ENCODE data around the gene KCNH8.
A peak's percentile ranks its signal among the peaks of the same experiment; 100 is the strongest.
"Not testable (repeated sequence)": the region's sequence is repeated elsewhere in the genome, so short reads cannot be mapped to it uniquely, and the experiment has no call there.

Gene KCNH8

DNA sequence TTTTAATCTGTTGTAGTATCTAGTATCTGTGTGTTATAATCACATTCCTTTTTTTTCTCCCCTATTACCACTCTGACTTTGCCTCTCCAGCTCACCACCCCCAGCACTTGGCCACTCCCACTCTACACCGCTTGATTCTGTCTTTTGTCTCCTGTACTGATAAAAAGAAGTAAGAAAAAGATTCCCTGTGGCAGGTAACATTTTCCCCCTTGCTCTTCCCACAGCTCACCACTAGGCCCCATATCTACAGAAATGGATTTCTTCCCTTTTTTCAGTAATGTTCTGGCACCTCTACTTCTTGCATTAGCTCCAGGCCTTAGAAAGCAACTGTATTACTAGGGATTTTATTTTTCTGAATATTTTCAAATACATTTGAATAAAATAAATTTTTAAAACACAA is 25.6 kb downstream of the KCNH8 start:
- DNase-seq, result no peak

DNA sequence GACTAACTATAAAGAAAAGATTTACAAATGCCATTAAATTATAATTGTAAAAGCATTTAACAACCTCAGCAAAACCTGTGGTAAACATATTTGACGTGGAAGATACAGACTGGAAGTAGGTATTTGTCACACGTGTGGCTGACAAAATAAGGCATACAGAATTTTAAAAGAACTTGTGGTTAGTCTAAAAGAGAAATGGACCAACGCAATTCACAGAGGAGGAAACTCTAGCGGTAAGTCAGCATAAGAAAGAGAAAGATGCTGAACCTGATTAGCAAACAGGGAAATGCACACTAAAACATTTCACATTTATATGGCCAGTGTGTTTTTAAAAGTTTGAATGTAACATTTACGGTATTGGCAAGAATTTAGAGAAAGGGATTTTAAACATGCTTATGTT is 35.3 kb downstream of the KCNH8 start:
- DNase-seq, result no peak

DNA sequence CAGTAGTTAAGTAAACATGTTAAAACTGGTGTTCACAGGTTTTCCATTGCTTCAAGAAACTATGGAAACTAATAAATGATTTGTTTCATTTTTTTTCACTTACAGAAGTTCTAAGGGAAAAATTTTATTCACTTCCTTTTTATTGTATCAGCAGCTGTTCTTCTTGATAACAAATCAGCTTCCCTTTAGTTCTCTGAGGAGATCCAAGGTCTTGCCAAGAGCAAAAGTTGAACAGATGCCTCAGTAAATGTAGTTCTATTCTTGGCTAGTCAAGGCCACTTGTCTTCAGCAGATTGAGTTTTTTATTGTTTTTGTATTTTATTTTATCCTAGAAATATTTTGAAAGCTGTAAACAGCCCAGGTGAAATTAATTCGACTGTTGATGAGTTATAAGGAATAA is 41.8 kb downstream of the KCNH8 start:
- no peak for DNase-seq

DNA sequence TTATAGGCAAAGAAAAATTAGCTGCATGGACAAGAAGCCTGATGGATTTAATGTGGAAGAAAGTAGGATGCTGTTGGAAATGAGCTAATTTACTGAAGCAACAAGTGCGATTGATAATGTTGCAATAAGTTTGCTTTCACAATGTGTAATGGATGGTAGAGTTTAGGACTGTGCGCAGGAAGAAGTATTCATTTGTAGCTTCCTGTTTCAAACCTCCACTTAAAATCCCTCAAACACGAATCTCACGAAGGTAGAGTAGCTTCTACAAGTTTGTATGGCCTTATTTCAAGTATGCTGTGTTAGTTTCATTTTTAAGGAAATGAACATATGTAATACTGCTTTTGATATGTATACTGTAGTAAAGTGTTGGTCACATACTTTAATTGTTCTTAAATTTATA is 42.3 kb downstream of the KCNH8 start:
- DNase-seq, result no peak

DNA sequence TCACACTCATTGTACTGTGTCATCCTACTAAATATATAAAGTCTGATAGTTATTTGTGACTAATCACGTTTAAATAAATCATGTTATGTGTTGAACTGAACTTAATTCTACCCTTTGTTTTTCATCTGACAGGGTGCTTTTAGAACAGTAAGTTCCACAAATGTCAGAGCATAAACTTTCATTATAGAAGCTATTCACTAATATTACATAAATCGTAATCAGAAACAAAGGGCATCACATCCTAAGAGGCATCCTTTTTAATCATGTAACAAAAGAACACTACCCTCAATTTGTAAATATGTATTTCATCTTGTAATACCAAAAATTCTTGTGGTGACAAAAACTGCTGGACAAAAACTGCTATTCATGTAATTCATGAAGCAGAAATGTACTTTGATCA is 50.8 kb downstream of the KCNH8 start:
- DNase-seq, result no peak

DNA sequence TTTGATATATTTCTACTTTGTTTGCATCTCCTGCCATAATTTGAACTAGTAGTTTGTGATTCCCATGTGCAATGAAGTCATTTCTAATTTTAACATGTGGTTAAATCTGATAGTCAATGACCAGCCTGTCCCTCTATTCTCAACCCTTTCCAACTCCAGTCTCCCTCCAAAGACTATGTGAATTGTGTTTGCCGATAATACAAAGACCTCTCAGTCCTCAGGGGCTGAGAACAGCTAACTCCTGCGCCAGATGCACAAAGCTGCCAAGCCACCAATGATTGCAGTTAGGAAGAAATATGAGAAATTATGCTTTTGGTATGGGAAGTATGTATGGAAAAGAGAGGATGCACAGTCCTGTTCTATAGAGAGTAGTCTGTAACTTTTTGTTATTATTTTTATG is 54.0 kb downstream of the KCNH8 start:
- DNase-seq, result peak in 27 of 51 donors; percentile 1 to 88 (median 33)

DNA sequence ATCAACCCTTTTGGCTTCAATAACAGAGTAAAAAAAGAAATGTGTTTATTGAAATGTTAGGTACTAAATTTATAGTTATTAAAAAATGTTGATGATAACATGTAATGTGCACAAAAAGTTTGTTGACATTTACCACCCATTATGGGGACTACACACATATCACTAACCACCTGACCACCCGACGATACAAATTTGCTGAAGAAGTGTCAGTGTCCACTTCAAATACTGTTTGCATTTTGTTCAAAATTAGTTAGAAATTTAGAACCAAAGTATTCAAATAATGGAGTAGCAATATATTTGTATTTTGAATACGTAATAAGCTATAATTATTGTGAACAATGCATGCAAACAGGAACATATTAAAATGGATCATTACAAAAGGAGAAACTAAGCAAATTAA is 54.4 kb downstream of the KCNH8 start:
- DNase-seq, result peak in 1 of 51 donors; percentile 44

DNA sequence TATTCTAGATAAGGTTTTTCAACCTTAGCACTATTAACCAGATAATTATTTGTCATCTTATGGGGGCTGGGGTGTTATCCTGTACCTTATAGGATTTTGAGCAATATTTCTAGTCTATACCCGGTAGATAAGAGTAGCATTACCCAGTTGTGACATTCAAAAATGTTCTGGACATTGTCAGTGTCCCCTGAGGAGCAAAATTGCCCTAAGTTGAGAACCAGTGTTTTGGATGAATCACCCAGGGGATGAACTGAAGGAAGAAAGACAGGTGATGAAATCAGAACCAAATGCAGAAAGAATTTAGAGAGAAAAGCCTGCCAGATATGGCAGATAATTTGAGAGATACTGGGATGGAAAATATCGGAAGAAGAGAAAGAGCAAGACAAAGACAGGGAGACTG is 58.2 kb downstream of the KCNH8 start:
- no peak for DNase-seq

DNA sequence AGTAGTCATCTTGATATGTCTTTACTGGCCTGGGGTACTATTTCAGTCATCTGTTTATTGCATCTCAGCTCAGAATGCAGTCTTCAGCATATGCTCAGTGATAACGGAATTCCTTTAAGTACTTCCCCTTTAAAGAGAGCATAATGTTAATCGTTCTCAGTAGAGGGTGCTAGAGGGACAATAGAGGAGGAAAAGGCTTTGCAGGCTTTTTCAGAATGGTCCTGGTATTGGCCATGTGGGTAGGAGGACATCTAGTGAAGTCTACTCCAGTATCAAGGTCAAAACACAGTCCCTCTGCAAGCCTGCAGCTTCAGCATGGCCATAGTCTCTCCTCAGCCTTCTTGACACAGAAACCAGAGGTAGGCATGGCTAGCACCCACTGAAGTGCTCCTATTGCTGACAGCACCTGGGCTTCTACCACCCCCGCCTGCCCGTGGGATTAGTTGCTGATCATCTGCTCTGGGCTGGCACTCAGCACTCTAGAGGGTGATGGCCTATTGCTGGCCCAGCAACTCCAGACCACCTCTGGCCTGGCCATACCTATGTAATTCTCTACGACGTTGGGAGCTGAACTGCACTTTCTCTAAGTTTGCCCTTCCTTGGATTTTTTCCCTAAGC is 65.4 kb downstream of the KCNH8 start:
- peak in 3 of 51 donors; percentile 3 to 48 (median 15) for DNase-seq

DNA sequence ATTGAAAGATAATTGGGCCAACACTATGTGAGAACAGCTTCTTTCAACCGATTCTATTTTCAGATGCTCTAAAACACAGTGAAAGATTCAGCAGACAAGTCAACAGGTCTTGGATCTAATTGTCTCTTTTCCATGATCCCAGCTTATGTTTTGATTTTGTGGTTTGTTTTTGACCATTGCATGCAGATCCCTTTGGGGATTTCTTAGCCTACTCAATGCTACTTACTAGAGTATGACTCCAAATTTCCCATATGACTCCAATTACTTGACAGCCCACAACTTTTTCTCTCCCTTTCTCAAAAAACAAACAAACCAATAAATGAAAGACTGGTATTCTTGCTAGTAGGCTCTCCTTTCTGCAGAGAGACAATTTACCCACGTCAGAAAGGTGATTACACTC is 67.1 kb downstream of the KCNH8 start:
- no peak for DNase-seq

DNA sequence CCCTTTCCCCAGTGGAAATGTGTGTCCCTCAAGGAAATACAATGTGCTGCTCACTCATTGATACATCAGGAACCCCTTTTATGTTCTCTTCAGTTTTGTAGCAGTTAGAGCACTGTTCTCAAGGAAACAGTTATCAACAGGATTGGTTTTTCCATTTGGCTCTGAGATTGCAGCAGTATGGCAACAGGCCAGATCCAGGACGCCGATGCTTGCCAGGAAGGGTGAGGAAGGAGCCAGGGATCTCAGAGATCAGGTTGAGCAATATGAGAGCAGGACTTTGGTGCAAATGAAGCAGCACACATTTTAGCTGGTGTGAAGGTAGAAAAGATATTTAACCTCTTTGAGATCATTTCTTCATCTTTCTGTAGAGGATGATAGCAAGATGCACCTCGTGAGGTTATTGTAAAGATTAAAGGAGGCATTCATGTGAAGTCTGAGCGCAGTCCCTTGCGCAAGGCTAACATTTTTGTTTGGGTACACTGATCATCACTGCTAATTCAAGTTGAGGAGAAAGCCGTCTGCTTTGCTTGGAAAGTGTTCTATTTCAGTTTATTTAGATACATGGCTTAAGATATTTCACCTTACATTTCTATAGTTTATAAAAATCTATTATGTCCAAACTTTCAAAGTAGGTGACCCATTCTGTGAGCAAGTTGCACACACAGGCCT is 68.5 kb downstream of the KCNH8 start:
- peak in 2 of 51 donors; percentile 0 to 14 for DNase-seq

DNA sequence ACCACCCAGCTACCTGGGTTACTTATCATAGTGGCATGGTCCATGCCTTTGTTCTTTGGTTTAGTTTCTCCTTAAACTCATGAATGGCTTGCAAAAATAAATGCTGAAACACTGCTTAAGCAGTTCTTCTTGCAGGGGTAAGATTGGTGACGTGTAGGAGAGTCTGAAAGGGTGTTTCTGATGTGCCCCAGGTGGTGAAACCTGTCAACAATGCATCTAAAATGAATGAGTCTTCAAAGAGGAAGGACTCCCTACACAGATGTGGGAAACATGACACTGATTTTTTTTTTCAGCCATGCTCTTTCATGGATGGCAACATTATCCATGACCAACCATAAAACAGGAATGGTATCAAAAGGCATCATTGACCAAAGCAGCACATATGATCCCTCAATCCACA is 72.0 kb downstream of the KCNH8 start:
- no peak for DNase-seq

DNA sequence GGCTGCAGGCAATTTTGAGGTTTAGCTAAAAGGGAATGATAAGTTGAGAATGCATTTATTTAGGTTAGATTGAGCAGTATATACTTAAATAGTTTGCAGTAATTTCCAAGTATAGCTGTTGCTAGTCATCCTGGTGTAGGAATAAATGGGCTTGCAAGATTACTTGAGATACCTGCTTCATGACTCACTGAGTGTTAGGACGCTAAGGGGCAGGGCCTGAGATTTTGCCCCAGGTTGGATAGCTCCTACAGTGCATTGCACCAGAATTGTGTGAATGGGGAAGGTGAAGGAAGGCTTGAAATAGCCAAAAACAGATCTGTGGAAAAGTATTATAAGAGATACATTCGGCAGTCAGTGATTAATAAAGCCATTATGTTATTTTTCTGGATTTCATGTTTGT is 72.8 kb downstream of the KCNH8 start:
- DNase-seq, result no peak

DNA sequence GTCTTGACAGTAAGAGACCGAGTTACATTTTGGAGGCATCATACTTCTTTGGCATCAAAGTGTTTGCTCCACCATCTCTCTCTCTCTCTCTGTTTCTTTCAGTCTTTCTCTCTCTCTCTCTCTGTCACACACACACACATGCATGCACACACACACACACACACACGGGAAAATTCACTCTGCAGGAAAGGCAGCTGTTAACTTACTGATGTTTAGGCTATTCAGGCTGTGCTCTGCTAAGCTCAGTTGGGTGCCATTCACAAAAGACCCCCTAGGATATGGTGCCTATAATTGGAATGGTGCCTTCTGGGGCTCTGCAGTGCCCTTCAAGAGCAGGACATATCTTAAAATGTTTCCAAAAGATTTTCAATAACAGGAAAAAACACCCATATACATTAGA is 78.2 kb downstream of the KCNH8 start:
- no peak for DNase-seq

DNA sequence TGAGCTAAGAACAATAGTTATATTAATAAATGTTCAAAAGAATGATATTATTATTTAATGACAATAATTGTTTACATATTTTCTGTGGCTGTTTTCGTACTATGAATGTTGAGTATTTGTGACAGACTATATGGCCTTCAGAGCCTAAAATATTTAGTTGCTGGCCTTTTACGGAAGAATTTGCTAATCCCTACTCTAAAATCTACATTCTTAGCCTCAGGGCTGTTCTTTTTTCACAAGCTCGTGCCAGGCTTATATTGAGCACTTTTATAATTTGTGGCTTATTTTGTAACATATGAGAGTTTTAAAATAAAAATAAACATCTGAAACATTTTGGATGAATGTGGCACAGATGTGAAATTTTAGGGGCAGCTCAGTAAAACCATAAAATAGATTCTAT is 79.9 kb downstream of the KCNH8 start:
- DNase-seq, result no peak

DNA sequence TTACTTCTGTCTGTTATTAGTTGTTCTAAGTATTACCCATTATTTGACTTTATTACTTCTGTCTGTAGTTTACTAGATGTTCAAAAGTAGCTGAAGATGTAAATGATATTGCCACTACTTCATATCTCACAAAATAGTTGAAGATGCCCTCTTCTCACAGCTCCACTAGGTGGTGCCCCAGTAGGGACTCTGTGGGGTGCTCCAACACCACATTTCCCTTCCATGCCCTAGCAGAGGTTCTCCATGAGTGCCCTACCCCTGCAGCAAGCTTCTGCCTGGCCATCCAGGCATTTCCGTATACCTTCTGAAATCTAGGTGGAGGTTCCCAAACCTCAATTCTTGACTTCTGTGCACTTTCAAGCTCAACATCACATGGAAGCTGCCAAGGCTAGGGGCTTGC is 80.8 kb downstream of the KCNH8 start:
- no peak for DNase-seq

DNA sequence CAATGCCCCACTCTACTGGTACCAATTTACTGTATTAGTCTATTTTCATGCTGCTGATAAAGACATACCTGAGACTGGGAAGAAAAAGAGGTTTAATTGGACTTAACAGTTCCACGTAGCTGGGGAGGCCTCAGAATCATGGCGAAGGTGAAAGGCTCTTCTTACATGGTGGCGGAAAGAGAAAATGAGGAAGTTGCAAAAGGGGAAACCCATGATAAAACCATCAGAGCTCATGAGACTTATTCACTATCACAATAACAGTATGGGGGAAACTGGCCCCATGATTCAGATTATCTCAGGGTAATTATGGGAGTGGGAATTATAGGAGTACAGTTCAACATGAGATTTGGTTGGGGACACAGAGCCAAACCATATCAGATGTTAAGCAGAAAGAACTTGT is 81.6 kb downstream of the KCNH8 start:
- not testable (repeated sequence) for DNase-seq

DNA sequence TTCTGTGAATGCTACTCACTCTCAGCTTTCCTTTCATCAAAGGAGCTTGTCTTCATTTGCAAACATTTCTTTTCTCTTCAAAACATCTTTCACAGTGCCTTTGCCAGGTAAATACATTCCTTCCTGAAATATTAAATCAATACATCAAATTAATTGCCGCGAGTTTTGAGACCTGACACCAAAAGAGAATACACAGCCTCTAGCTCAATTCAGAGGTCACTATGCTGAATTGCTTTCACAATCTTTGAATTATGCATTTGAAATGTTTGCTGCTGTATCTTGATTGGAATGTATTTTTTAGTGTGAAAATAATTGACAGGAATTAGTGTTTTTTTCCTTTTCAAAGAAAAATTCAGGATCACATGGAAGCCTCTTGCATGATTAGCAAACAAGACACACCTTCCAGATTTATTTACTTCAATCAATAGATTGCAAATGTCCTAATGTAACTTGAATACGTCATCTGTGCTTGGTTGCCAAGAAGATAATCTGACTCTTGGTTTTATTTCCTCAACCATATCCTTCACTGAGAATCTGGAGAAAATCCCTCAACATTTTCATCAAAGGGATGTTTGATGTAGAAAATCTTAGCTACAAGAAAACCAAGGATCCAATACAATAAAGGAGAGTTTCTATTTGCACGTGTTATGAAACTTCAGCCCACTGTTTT is 83.6 kb downstream of the KCNH8 start:
- DNase-seq, result no peak

DNA sequence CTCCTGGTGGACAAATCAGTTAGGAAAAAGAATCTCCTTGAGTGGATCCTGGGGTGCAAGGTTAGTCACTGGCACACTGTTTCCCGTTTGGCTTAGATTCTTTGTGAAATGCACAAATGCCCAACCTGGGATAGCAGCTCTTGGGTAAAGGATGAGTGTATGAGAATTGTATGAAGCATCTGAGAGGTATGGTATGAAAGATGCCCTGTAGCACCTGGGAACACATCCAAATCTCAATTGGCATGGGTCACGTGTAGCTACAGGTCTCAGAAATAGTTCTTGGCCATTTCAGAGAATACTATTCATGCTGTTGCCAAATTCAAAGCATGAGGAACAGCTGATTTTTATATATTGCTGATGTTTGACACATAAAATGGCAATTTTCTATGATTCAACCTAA is 84.3 kb downstream of the KCNH8 start:
- DNase-seq, result no peak

DNA sequence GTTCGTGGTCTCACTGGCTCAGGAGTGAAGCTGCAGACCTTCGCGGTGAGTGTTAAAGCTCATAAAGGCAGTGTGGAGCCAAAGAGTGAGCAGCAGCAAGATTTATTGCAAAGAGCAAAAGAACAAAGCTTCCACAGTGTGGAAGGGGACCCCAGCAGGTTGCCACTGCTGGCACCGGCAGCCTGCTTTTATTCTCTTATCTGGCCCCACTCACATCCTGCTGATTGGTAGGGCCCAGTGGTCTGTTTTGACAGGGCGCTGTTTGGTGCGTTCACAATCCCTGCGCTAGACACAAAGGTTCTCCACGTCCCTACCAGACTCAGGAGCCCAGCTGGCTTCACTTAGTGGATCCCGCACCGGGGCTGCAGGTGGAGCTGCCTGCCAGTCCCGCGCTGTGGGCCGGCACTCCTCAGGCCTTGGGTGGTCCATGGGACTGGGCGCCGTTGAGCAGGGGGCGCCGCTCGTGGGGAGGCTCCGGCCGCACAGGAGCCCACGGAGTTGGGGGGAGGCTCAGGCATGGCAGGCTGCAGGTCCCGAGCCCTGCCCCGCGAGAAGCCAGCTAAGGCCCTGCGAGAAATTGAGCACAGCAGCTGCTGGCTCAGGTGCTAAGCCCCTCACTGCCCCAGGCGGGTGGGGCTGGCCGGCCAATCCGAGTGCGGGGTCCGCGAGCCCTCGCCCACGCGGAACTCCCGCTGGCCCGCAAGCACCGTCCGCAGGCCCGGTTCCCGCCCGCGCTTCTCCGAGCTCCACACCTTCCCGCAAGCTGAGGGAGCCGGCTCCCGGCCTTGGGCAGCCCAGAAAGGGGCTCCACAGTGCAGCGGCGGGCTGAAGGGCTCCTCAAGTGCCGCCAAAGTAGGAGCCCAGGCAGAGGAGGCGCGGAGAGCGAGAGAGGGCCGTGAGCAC is 85.8 kb downstream of the KCNH8 start:
- DNase-seq, result not testable (repeated sequence)

DNA sequence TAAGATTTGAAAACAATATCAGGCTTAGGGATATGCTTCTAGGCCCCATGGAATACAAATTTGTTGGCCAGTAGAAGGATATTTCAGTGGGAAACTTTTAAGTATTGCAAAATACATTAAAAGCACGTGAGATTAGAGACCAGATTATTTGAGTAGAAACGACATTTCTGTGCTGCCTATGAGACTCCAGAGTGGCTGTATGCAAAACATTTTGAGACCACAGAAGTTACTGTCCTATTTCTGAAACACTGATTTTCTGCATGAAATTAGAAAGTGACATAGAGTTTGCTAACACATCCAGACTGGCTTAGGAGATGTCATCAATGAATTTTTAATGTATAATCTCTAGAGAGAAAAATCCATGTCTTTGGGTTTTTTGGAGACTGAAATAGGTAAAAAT is 99.8 kb downstream of the KCNH8 start:
- no peak for DNase-seq

DNA sequence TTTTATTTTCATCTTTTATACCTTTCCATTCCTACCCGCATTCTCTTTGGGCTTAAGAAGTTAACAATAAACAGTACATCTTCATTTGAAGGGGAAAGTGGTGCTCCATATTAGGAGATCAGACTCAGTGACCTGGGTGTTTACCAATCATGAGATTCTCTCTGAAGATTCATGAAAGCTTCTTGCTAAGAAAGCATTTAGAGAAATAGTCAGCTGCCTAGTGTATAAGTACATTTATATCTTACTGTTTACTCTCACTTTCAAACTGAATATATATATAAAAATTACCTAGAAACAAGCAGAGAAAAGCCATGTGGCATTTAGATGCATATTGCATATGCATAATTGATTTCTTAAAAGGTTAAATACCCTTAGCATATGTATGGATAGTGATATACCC is 100.5 kb downstream of the KCNH8 start:
- no peak for DNase-seq
